H1 (cell line): ENCODE results near the gene SV2C. TPM values are rescaled to one million over a fixed set of nuclear protein-coding genes. Genes with fewer than 3 reads are reported as not detected.

Experiments used
- CTCF ChIA-PET: fragments of 300-600 bp; sonication (Branson Sonifier 250); formaldehyde crosslinking; loops from one replicate; lab custom pipeline; 2021; ENCODE audit not compliant: partially characterized antibody; lab: Charles Lee
- POLR2A ChIA-PET: fragments of 300-600 bp; sonication (Branson Sonifier 250); formaldehyde crosslinking; loops from one replicate; lab custom pipeline; 2021; ENCODE audit warnings: inconsistent platforms; ENCODE audit not compliant: partially characterized antibody; lab: Charles Lee
- DNase-seq, 2 experiments: peaks; one replicate each; pipeline versions ENCODE4 v3.0.0 to v3.0.0-alpha.2; 2010 to 2022; ENCODE audit warnings: low spot score in 2 of 2, low read depth in 1 of 2, mixed read lengths in 1 of 2
- FAIRE-seq: peaks from 2 replicates; lab custom pipeline; 2011; peaks lifted over from hg19 to GRCh38; lab: Jason Lieb, UNC
- H2AFZ ChIP-seq: 2 replicates; pipeline ENCODE4 v1.8.1; 2012; ENCODE audit warnings: low read length, inconsistent platforms
- H2AK5ac ChIP-seq: 2 replicates; pipeline ENCODE4 v1.6.1; 2013; ENCODE audit warnings: low read depth, low read length
- H2BK120ac ChIP-seq: replicated peaks from 2 replicates; pipeline ENCODE3; 2013; ENCODE audit warnings: low read depth, low read length, inconsistent platforms
- H2BK12ac ChIP-seq: 2 replicates; pipeline ENCODE4 v1.6.1; 2013; ENCODE audit warnings: low read depth, low read length
- H2BK15ac ChIP-seq: 2 replicates; pipeline ENCODE4 v1.6.1; 2013; ENCODE audit warnings: low read length
- H2BK20ac ChIP-seq: 2 replicates; pipeline ENCODE4 v1.6.1; 2013; ENCODE audit warnings: low read length
- H2BK5ac ChIP-seq: 2 replicates; pipeline ENCODE4 v1.6.1; 2013; ENCODE audit warnings: low read depth, low read length
- H3K14ac ChIP-seq: 2 replicates; pipeline ENCODE4 v1.6.1; 2013; ENCODE audit warnings: inconsistent platforms; ENCODE audit not compliant: insufficient read length
- H3K18ac ChIP-seq: 2 replicates; pipeline ENCODE4 v1.6.1; 2013; ENCODE audit warnings: low read length; ENCODE audit errors: extremely low read depth
- H3K23ac ChIP-seq: 2 replicates; pipeline ENCODE4 v1.6.1; 2013; ENCODE audit warnings: inconsistent platforms; ENCODE audit not compliant: insufficient read length
- H3K23me2 ChIP-seq: 2 replicates; pipeline ENCODE4 v1.6.1; 2013; ENCODE audit warnings: low read depth, low read length
- H3K27ac ChIP-seq: 2 replicates; pipeline ENCODE4 v1.6.1; 2011; ENCODE audit warnings: low read depth, low read length, inconsistent platforms
- H3K27me3 ChIP-seq, 4 experiments: replicated peaks in 1 of 4; 1 replicate in 1 of 4; 2 replicates in 3 of 4; pipeline versions ENCODE4 v1.6.1 to v1.8.1; 2011 to 2013; ENCODE audit warnings: low read length in 3 of 4, mild to moderate bottlenecking in 3 of 4, inconsistent platforms in 2 of 4, mixed read lengths in 2 of 4, moderate library complexity in 1 of 4; ENCODE audit not compliant: control insufficient read depth in 3 of 4, insufficient read depth in 3 of 4; ENCODE audit errors: extremely low read depth in 1 of 4
- H3K36me3 ChIP-seq, 4 experiments: 2 replicates each; pipeline versions ENCODE4 v1.6.1 to v1.8.1; 2011 to 2013; ENCODE audit warnings: mild to moderate bottlenecking in 4 of 4, low read length in 3 of 4, moderate library complexity in 2 of 4, control low read depth in 1 of 4, inconsistent platforms in 1 of 4; ENCODE audit not compliant: insufficient read depth in 4 of 4, control insufficient read depth in 2 of 4
- H3K4ac ChIP-seq: replicated peaks from 2 replicates; pipeline ENCODE3; 2013; ENCODE audit warnings: low read length, low read depth, mixed read lengths, inconsistent platforms; ENCODE audit not compliant: insufficient read length
- H3K4me1 ChIP-seq, 4 experiments: replicated peaks in 1 of 4; 1 replicate in 1 of 4; 2 replicates in 3 of 4; pipeline versions ENCODE4 v1.6.1 to v1.8.1; 2011 to 2013; ENCODE audit warnings: low read length in 3 of 4, inconsistent platforms in 2 of 4, mixed read lengths in 1 of 4; ENCODE audit not compliant: insufficient read depth in 4 of 4, control insufficient read depth in 3 of 4
- H3K4me2 ChIP-seq, 2 experiments: 2 replicates each; pipeline versions ENCODE4 v1.6.1 to v1.8.1; 2011 to 2013; ENCODE audit warnings: low read depth in 2 of 2, low read length in 2 of 2, control low read depth in 1 of 2, inconsistent platforms in 1 of 2, mild to moderate bottlenecking in 1 of 2; ENCODE audit not compliant: insufficient read depth in 1 of 2
- H3K4me3 ChIP-seq, 4 experiments: fragments of 200-600, 300-600 bp in 1 of 4; sonication (generic), shearing (Covaris generic), sonication (Bioruptor Twin) in 1 of 4; 2 replicates each; pipeline versions ENCODE4 v1.5.1 to v1.8.1; 2011 to 2016; ENCODE audit warnings: low read length in 4 of 4, low read depth in 3 of 4, control low read depth in 2 of 4, inconsistent platforms in 2 of 4, mild to moderate bottlenecking in 2 of 4, mixed read lengths in 1 of 4, moderate library complexity in 1 of 4; ENCODE audit not compliant: insufficient read depth in 2 of 4; ENCODE audit errors: extremely low read depth in 1 of 4
- H3K56ac ChIP-seq: replicated peaks from 2 replicates; pipeline ENCODE3; 2013; ENCODE audit warnings: low read depth, mild to moderate bottlenecking, mixed read lengths, low read length, inconsistent platforms; ENCODE audit not compliant: insufficient read length
- H3K79me1 ChIP-seq: 2 replicates; pipeline ENCODE4 v1.6.1; 2013; ENCODE audit warnings: low read depth, low read length, control low read depth
- H3K79me2 ChIP-seq, 2 experiments: 2 replicates each; pipeline versions ENCODE4 v1.6.1 to v1.8.1; 2012 to 2013; ENCODE audit warnings: low read length in 2 of 2, mild to moderate bottlenecking in 2 of 2, inconsistent platforms in 1 of 2; ENCODE audit not compliant: insufficient read depth in 2 of 2, control insufficient read depth in 1 of 2
- H3K9ac ChIP-seq, 4 experiments: replicated peaks in 1 of 4; 1 replicate in 1 of 4; 2 replicates in 3 of 4; pipeline versions ENCODE4 v1.6.1 to v1.8.1; 2011 to 2013; ENCODE audit warnings: low read depth in 3 of 4, low read length in 3 of 4, control low read depth in 2 of 4, mild to moderate bottlenecking in 2 of 4, moderate library complexity in 2 of 4, inconsistent platforms in 1 of 4; ENCODE audit errors: extremely low read depth in 1 of 4
- H3K9me3 ChIP-seq, 2 experiments: 2 replicates each; pipeline versions ENCODE4 v1.6.1 to v1.8.1; 2012 to 2013; ENCODE audit warnings: mild to moderate bottlenecking in 2 of 2, moderate library complexity in 2 of 2, control low read depth in 1 of 2, inconsistent platforms in 1 of 2, low read depth in 1 of 2, low read length in 1 of 2, mixed read lengths in 1 of 2; ENCODE audit not compliant: insufficient read depth in 2 of 2
- H4K20me1 ChIP-seq, 2 experiments: replicated peaks in 1 of 2; 2 replicates each; pipeline versions ENCODE3 to v1.8.1; 2011 to 2013; ENCODE audit warnings: inconsistent platforms in 2 of 2, low read length in 2 of 2, mild to moderate bottlenecking in 1 of 2; ENCODE audit not compliant: insufficient read depth in 2 of 2, control insufficient read depth in 1 of 2
- H4K5ac ChIP-seq: 2 replicates; pipeline ENCODE4 v1.6.1; 2013; ENCODE audit warnings: low read length, low read depth, mixed read lengths, inconsistent platforms; ENCODE audit not compliant: insufficient read length
- H4K8ac ChIP-seq: 2 replicates; pipeline ENCODE4 v1.8.0; 2013; ENCODE audit warnings: mild to moderate bottlenecking, moderate library complexity, low read length, inconsistent platforms; ENCODE audit not compliant: insufficient read depth; ENCODE audit errors: extremely low read depth
- H4K91ac ChIP-seq: replicated peaks from 2 replicates; pipeline ENCODE3; 2013; ENCODE audit warnings: low read length, mixed read lengths, inconsistent platforms; ENCODE audit not compliant: insufficient read length
- WGBS, 2 experiments: shearing (Covaris generic) in 1 of 2; methylation state at CpG; one replicate each; pipeline versions ENCODE4 v1.1.6 to v1.1.7; 2013 to 2015; ENCODE audit warnings: low lambda C conversion rate in 2 of 2, mixed read lengths in 2 of 2, inconsistent platforms in 1 of 2, low coverage in 1 of 2, missing lambda C conversion rate in 1 of 2; ENCODE audit not compliant: insufficient replicate concordance in 2 of 2, insufficient coverage in 1 of 2, insufficient read length in 1 of 2; ENCODE audit errors: extremely low coverage in 1 of 2, missing lambda C conversion rate in 1 of 2; 5-methylcytosine and 5-hydroxymethylcytosine counted together
- polyA plus RNA-seq, 7 experiments: library from polyadenylated mRNA; depleted of rRNA in 3 of 7; stranded (reverse) in 5 of 7; unstranded in 2 of 7; fragments of >200 nt in 5 of 7; fragments of 200-250 nt in 2 of 7; gene quantifications; 1 replicate in 5 of 7; 2 replicates in 1 of 7; 4 replicates in 1 of 7; pipeline versions ENCODE4 v1.2.1 to v1.2.3, GENCODE V29; 2011 to 2013; ENCODE audit warnings: missing spikeins in 2 of 7, mixed read lengths in 2 of 7
- total RNA-seq: library from RNA; stranded (reverse); fragmentation: NEBNext Ultra II Directional; extraction: Animal tissue kit (Norgen Biotek cat#: 25700); gene quantifications from 2 replicates; pipeline ENCODE4 v1.2.1, GENCODE V29; 2021

SV2C gene
- total and polyA plus RNA-seq, 2 of the 8 experiments (the other 6 are each of a cell fraction or from before 2014, with no cell fraction given): 0.08 to 0.24 TPM

GRCh38 chr5:76249621-76250020 lies 166.4 kb downstream of the SV2C start:
- Histone ChIP-seq H4K91ac (no peak overlapping the region), H3K9ac (no peak overlapping the region), H3K56ac (no peak overlapping the region), H3K27ac (no peak overlapping the region), H3K4me2 (no peak overlapping the region), H3K79me2 (no peaks in the 10 kb centered on the region), H3K18ac (no peak overlapping the region), H3K14ac (no peak overlapping the region), H4K5ac (no peak overlapping the region), H2BK12ac (no peak overlapping the region), H3K9me3 (no peaks in the 10 kb centered on the region), H3K4ac (no peak overlapping the region), H3K27me3 (no peaks in the 10 kb centered on the region), H3K4me3 (no peak overlapping the region), H3K23ac (no peak overlapping the region), H3K23me2 (no peaks in the 10 kb centered on the region; the same call in 1 of the 2 replicates), H2BK15ac (no peak overlapping the region), H4K8ac (no peak overlapping the region), H3K4me1 (no peaks in the 10 kb centered on the region), H3K36me3 (no peaks in the 10 kb centered on the region), H2BK5ac (no peak overlapping the region), H2BK20ac (no peak overlapping the region), H2AFZ (no peak overlapping the region; the same call in 1 of the 2 replicates), H3K79me1 (no peaks in the 10 kb centered on the region), H4K20me1 (no peaks in the 10 kb centered on the region), H2BK120ac (no peak overlapping the region), H2AK5ac (no peak overlapping the region)
- 96% methylated on average over 7 of the region's 7 CpGs; no CpG with 5 or more reads in 1 of the 2 experiments for WGBS, 2 experiments
- ChIA-PET CTCF (interaction anchor here (0.5 to 1.7 kb wide), 3 partner anchors 18 to 187 kb away, joined by 3 to 4 read pairs (median 3); no protein-coding TSS in a partner anchor), POLR2A (no interaction called here)
- no peak for FAIRE-seq
- DNase-seq: no peak
